Retinal pigment epithelial cell (primary cell): ENCODE results near the gene ST8SIA4.

Source experiments
- DNase-seq: peaks from one replicate; pipeline ENCODE4 v3.0.0-alpha.2; 2010; ENCODE audit warnings: low read depth
- H3K4me3 ChIP-seq: 2 replicates; pipeline ENCODE4 v1.5.1; 2011; ENCODE audit warnings: mild to moderate bottlenecking, low read length, control low read depth, moderate library complexity
- TF ChIP-seq, protein P1 (sequence below): conservative IDR thresholded peaks from 2 replicates; pipeline ENCODE4 v1.5.1; 2011; ENCODE audit warnings: low read depth, low read length, control low read depth, inconsistent platforms

Gene ST8SIA4

DNA sequence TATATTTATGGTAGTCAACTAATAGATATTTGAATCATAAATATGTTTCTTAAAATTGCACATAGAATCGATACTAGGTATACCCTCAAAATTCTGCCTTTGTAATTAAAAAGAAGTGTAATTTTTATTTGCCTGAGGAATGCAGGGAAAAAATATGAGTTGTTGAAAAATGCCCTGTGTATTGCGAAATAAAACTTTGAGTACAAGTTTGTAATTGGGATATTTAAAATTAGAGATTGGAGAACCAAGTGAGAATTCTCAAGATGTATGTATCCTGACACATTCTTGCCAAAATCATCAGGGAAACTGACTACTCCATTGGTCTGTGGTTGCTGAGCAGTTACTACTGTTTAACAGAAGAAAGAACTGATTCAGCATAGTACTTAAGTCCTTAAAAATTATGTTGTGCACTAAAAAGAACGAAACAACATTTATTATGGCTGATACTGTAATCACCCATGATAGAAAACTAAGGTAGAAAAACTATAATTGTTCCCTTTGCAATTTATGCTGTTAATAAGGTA is 36.0 kb downstream of the ST8SIA4 start:
- no peak overlapping the region for H3K4me3 ChIP-seq
- DNase-seq: no peak
- TF ChIP-seq, protein P1, sequence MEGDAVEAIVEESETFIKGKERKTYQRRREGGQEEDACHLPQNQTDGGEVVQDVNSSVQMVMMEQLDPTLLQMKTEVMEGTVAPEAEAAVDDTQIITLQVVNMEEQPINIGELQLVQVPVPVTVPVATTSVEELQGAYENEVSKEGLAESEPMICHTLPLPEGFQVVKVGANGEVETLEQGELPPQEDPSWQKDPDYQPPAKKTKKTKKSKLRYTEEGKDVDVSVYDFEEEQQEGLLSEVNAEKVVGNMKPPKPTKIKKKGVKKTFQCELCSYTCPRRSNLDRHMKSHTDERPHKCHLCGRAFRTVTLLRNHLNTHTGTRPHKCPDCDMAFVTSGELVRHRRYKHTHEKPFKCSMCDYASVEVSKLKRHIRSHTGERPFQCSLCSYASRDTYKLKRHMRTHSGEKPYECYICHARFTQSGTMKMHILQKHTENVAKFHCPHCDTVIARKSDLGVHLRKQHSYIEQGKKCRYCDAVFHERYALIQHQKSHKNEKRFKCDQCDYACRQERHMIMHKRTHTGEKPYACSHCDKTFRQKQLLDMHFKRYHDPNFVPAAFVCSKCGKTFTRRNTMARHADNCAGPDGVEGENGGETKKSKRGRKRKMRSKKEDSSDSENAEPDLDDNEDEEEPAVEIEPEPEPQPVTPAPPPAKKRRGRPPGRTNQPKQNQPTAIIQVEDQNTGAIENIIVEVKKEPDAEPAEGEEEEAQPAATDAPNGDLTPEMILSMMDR: no peak

- H3K4me3 ChIP-seq: no peak overlapping the region
- no peak for DNase-seq
- TF ChIP-seq, protein P1: no peak
These were observed 38.2 kb downstream of the ST8SIA4 start for GRCh38 chr5:100864931-100865330.

DNA sequence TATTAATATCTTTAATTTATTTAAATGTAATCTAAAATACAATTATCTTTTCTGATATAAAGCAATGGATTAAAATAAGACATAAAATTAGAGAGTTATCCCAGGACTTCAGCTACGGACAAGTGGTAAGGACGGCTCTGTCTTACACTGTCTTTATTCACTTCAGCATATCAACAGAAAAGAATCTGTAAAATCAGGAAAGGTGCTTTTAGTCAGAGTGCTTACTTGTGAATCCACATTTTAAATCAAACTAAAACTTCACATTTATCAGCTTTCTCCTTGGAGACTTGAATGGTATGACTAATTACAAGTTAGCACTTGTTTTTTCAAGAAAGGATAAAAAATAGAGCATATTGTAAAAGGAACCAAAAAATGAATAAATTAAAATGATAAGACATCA is 39.3 kb downstream of the ST8SIA4 start:
- H3K4me3 ChIP-seq: no peak overlapping the region
- no peak for DNase-seq
- TF ChIP-seq, protein P1: no peak

DNA sequence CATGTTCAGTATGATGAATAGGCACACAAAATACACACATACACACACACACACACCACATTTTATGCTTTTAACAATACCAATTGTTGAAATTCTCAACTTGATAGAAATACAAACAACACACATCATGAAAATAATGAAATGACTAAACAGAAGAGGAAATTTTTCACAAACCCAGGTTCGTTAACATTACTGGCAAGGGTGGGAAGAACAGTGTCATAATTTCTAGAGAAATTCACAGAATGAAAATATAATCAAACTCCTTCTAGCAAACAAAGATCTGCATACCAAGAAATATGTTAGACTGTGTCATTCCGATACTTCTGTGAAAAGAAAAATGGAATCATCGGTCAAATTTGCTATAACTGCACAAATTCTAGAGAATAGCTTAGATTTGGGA is 41.9 kb downstream of the ST8SIA4 start:
- TF ChIP-seq, protein P1: no peak
- DNase-seq: no peak
- H3K4me3 ChIP-seq: no peak overlapping the region

- TF ChIP-seq, protein P1: no peak
- no peak for DNase-seq
- H3K4me3 ChIP-seq: no peak overlapping the region
These were observed 42.7 kb downstream of the ST8SIA4 start for GRCh38 chr5:100860407-100860806.

DNA sequence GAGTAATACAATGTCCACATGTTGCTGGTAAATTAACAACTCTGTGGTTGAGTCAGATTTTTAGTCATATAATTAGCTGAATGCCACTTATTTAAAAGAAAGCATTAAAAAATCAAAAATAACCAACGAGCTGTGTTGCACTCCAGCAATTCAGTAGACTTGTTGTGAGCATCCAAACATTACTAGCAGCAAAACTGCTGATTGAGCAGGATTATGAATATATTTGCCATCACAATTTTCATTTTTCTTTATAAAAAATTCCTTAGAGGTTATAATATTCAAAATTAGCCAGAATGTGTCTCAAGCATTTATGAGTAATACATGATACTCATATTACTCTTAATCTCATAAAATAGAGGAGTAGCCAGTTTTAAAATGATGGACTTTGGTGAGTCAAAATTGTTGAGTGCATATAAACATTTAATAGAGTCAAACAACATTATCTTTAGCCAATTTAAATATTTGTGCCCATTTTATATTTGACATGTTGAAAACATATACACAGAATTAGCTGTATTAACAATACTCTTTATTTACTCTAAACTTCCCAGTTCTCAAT is 44.0 kb downstream of the ST8SIA4 start:
- DNase-seq: no peak
- TF ChIP-seq, protein P1: no peak
- H3K4me3 ChIP-seq: no peak overlapping the region

DNA sequence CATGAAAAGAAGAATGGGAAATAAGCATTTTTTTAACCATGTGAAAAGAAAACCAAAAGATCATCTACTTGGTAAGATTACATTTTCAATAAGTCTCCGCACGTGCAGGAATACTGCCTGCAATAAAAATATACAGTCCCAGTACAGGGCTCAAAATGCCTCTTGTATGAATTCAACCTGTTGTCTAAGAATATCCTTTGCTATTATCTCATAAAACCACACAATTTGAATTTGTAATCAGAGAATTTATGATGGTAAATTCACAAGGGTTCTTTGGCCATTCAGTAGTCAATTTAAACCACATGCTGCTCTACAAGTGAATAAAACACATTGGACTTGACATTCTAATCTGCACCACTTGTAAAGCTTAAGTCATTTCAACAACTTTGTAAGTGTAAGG is 46.6 kb downstream of the ST8SIA4 start:
- no peak overlapping the region for H3K4me3 ChIP-seq
- no peak for DNase-seq
- TF ChIP-seq, protein P1: no peak
